HG02571 (cell line): ENCODE measurements around the gene CCDC184.
A peak's percentile ranks its signal among the peaks of the same experiment; 100 is the strongest.
"Not testable (repeated sequence)": the region's sequence is repeated elsewhere in the genome, so short reads cannot be mapped to it uniquely, and the experiment has no call there.

Experiments used
- ATAC-seq: cut with Tn5 transposase; IDR thresholded peaks from one replicate; pipeline ENCODE4 v1.9.1; 2021; ENCODE audit warnings: mild to moderate bottlenecking, moderate library complexity; ENCODE audit not compliant: unreplicated experiment

Gene CCDC184

GRCh38 chr12:48183091-48183875 is at the start of gene CCDC184:
CCDC184 (plus strand) TSS chr12:48183644; CDS start chr12:48184123, 479 bp downstream.
- ATAC-seq: peak; percentile 72

- no peak for ATAC-seq
Observed at GRCh38 chr12:48135027-48135426, 48.4 kb upstream of the CCDC184 start.

- no peak for ATAC-seq
Observed at GRCh38 chr12:48142818-48143674, 40.4 kb upstream of the CCDC184 start.

GRCh38 chr12:48143898-48144297 is 39.5 kb upstream of the CCDC184 start:
- ATAC-seq: no peak

- ATAC-seq: no peak
Observed at GRCh38 chr12:48145981-48146380, 37.5 kb upstream of the CCDC184 start.

GRCh38 chr12:48151103-48151771 is 32.2 kb upstream of the CCDC184 start:
- ATAC-seq: no peak

GRCh38 chr12:48155786-48156185 is 27.7 kb upstream of the CCDC184 start:
- not testable (repeated sequence) for ATAC-seq

GRCh38 chr12:48156652-48157017 is 26.8 kb upstream of the CCDC184 start:
- ATAC-seq: no peak

- peak; percentile 88 for ATAC-seq
Observed at GRCh38 chr12:48157018-48157888, 26.2 kb upstream of the CCDC184 start, which contains the start of gene ASB8. ASB8 (minus strand) TSS chr12:48157515; CDS start chr12:48153496, 4,019 bp downstream.

- ATAC-seq: no peak
Observed at GRCh38 chr12:48157889-48158370, 25.5 kb upstream of the CCDC184 start.

GRCh38 chr12:48160046-48160445 is 23.4 kb upstream of the CCDC184 start:
- ATAC-seq: no peak

- no peak for ATAC-seq
Observed at GRCh38 chr12:48160807-48161206, 22.6 kb upstream of the CCDC184 start.

- no peak for ATAC-seq
Observed at GRCh38 chr12:48163150-48163747, 20.2 kb upstream of the CCDC184 start.

- no peak for ATAC-seq
Observed at GRCh38 chr12:48164451-48164850, 19.0 kb upstream of the CCDC184 start.

GRCh38 chr12:48165089-48165981 is 18.1 kb upstream of the CCDC184 start:
- no peak for ATAC-seq

GRCh38 chr12:48169011-48169410 is 14.4 kb upstream of the CCDC184 start:
- no peak for ATAC-seq

- no peak for ATAC-seq
Observed at GRCh38 chr12:48175613-48176416, 7.6 kb upstream of the CCDC184 start.

- no peak for ATAC-seq
Observed at GRCh38 chr12:48176417-48176751, 7.1 kb upstream of the CCDC184 start.
